Activated CD4-positive, alpha-beta T cell treated with anti-CD3 and anti-CD28 coated beads for 1 hour (primary cell): ENCODE results near the gene HOXA13.

Experiments used
- DNase-seq: peaks from one replicate; pipeline ENCODE4 v3.0.0-alpha.2; 2020

The HOXA13 gene

GRCh38 chr7:27180431-27181420 is 19.2 kb downstream of the HOXA13 start:
- no peak for DNase-seq

- DNase-seq, result no peak
Observed at GRCh38 chr7:27179503-27180430, 20.1 kb downstream of the HOXA13 start.

GRCh38 chr7:27179030-27179429 is 20.9 kb downstream of the HOXA13 start:
- no peak for DNase-seq

- DNase-seq, result no peak
Observed at GRCh38 chr7:27178366-27178765, 21.5 kb downstream of the HOXA13 start.

- no peak for DNase-seq
Observed at GRCh38 chr7:27177795-27178320, 22.0 kb downstream of the HOXA13 start.

GRCh38 chr7:27176962-27177794 is 22.7 kb downstream of the HOXA13 start:
- DNase-seq, result no peak

- no peak for DNase-seq
Observed at GRCh38 chr7:27176524-27176845, 23.4 kb downstream of the HOXA13 start.

GRCh38 chr7:27175626-27176523 is 24.0 kb downstream of the HOXA13 start:
- DNase-seq, result no peak

GRCh38 chr7:27174874-27175625 is 24.8 kb downstream of the HOXA13 start:
- no peak for DNase-seq

GRCh38 chr7:27173956-27174873 is 25.7 kb downstream of the HOXA13 start, which contains the start of gene HOXA10:
HOXA10 (minus strand) TSS chr7:27174320; CDS start chr7:27174306, 14 bp downstream.
- DNase-seq, result peak; percentile 7

- peak; percentile 8 for DNase-seq
Observed at GRCh38 chr7:27173511-27173955, 26.4 kb downstream of the HOXA13 start.

- peak; percentile 7 for DNase-seq
Observed at GRCh38 chr7:27172823-27173510, 26.9 kb downstream of the HOXA13 start.

GRCh38 chr7:27172315-27172774 is 27.5 kb downstream of the HOXA13 start:
- no peak for DNase-seq

- DNase-seq, result no peak
Observed at GRCh38 chr7:27171637-27172314, 28.1 kb downstream of the HOXA13 start.

- no peak for DNase-seq
Observed at GRCh38 chr7:27171325-27171636, 28.6 kb downstream of the HOXA13 start.

GRCh38 chr7:27170426-27171324 is 29.2 kb downstream of the HOXA13 start:
- no peak for DNase-seq
